HCT116 (cell line): ENCODE data around the gene KSR1. TPM values are rescaled to one million over a fixed set of nuclear protein-coding genes. Genes with fewer than 3 reads are reported as not detected.

ENCODE experiments used
- ATAC-seq: fragments of 200-7000 bp; cut with Tn5 transposase; 2 replicates; pipeline ENCODE4 v1.9.1; 2020; ENCODE audit warnings: mild to moderate bottlenecking, moderate library complexity
- BruUV-seq: library from RNA; stranded (reverse); fragments of 400-500 nt; replicated peaks from 2 replicates; lab custom pipeline; 2021; lab: Mats Ljungman, UMichigan
- CTCF ChIA-PET: fragments of 300-600 bp; sonication (Branson Sonifier 250); formaldehyde crosslinking; loops from one replicate; lab custom pipeline; 2021; ENCODE audit warnings: antibody characterized with exemption; lab: Charles Lee
- POLR2A ChIA-PET: fragments of 300-600, 350-600 bp; sonication (Branson Sonifier 250); formaldehyde crosslinking; loops from one replicate; lab custom pipeline; 2021; ENCODE audit warnings: antibody characterized with exemption; lab: Charles Lee
- RAD21 ChIA-PET, 2 experiments: fragments of 300-600 bp; sonication (Branson Sonifier 250); formaldehyde crosslinking; loops; one replicate each; lab custom pipeline; 2023; ENCODE audit warnings: low total read pairs in 2 of 2; ENCODE audit not compliant: uncharacterized antibody in 2 of 2, unreplicated experiment in 2 of 2, low non-redundant PET in 1 of 2; lab: Charles Lee
- DNase-seq: peaks from one replicate; pipeline ENCODE4 v3.0.0-alpha.2; 2010; ENCODE audit warnings: low read depth, low spot score
- H2AFZ ChIP-seq: fragments of 200-600 bp; shearing (Covaris generic), sonication (generic); 2 replicates; pipeline ENCODE4 v1.6.1; 2017; ENCODE audit warnings: low read depth, mixed run types, mixed read lengths, antibody characterized with exemption, low read length; ENCODE audit not compliant: poor library complexity, severe bottlenecking
- H3K27ac ChIP-seq: 2 replicates; pipeline ENCODE4 v1.5.1; 2012; ENCODE audit warnings: low read depth, low read length
- H3K27me3 ChIP-seq: fragments of 200-600 bp; sonication (generic); 2 replicates; pipeline ENCODE4 v1.6.1; 2016; ENCODE audit warnings: mixed run types, low read length, mixed read lengths; ENCODE audit not compliant: insufficient read depth
- H3K36me3 ChIP-seq, 2 experiments: fragments of 200-500 bp in 1 of 2; fragments of 200-600 bp in 1 of 2; sonication (Bioruptor generic) in 1 of 2; sonication (generic) in 1 of 2; 2 replicates each; pipeline versions ENCODE4 v1.5.1 to v1.6.1; 2014 to 2016; ENCODE audit warnings: low read length in 2 of 2, inconsistent platforms in 1 of 2, mixed read lengths in 1 of 2, mixed run types in 1 of 2; ENCODE audit not compliant: insufficient read depth in 2 of 2, control insufficient read depth in 1 of 2
- H3K4me1 ChIP-seq, 2 experiments: fragments of 200-600 bp in 1 of 2; sonication (generic) in 1 of 2; 2 replicates each; pipeline versions ENCODE4 v1.5.1 to v1.6.1; 2012 to 2017; ENCODE audit warnings: low read length in 2 of 2, inconsistent platforms in 1 of 2, mild to moderate bottlenecking in 1 of 2, mixed read lengths in 1 of 2, mixed run types in 1 of 2, moderate library complexity in 1 of 2; ENCODE audit not compliant: insufficient read depth in 2 of 2, control insufficient read depth in 1 of 2
- H3K4me2 ChIP-seq: fragments of 200-600 bp; sonication (generic); 2 replicates; pipeline ENCODE4 v1.6.1; 2017; ENCODE audit warnings: mixed run types, low read length, mixed read lengths
- H3K4me3 ChIP-seq, 2 experiments: fragments of 200-600 bp in 1 of 2; sonication (generic) in 1 of 2; replicated peaks in 1 of 2; 2 replicates each; pipeline ENCODE4 v1.5.1; 2011 to 2016; ENCODE audit warnings: low read length in 2 of 2, control low read depth in 1 of 2, low read depth in 1 of 2, mild to moderate bottlenecking in 1 of 2, mixed read lengths in 1 of 2, mixed run types in 1 of 2
- H3K79me2 ChIP-seq: fragments of 200-600 bp; sonication (generic); 2 replicates; pipeline ENCODE4 v1.6.1; 2017; ENCODE audit warnings: mild to moderate bottlenecking, mixed run types, low read length, moderate library complexity, mixed read lengths; ENCODE audit not compliant: insufficient read depth
- H3K9ac ChIP-seq: fragments of 200-600 bp; sonication (generic); 2 replicates; pipeline ENCODE4 v1.6.1; 2016; ENCODE audit warnings: low read length, mixed read lengths
- H3K9me2 ChIP-seq: fragments of 200-600 bp; sonication (generic), shearing (Covaris generic); 2 replicates; pipeline ENCODE4 v1.6.1; 2017; ENCODE audit warnings: mixed run types, mild to moderate bottlenecking, moderate library complexity; ENCODE audit not compliant: insufficient read depth
- H3K9me3 ChIP-seq, 2 experiments: fragments of 200-500 bp in 1 of 2; fragments of 200-600 bp in 1 of 2; sonication (Bioruptor generic) in 1 of 2; sonication (generic) in 1 of 2; 2 replicates each; pipeline ENCODE4 v1.6.1; 2014 to 2017; ENCODE audit warnings: low read length in 2 of 2, mixed read lengths in 2 of 2, inconsistent platforms in 1 of 2, low read depth in 1 of 2, mild to moderate bottlenecking in 1 of 2, mixed run types in 1 of 2, moderate library complexity in 1 of 2; ENCODE audit not compliant: control insufficient read depth in 1 of 2, insufficient read depth in 1 of 2
- H4K20me1 ChIP-seq: fragments of 200-600 bp; sonication (generic), shearing (Covaris generic); 2 replicates; pipeline ENCODE4 v1.6.1; 2017; ENCODE audit warnings: mixed run types, mild to moderate bottlenecking, moderate library complexity; ENCODE audit not compliant: insufficient read depth
- ATF3 ChIP-seq: IDR thresholded peaks from 2 replicates; pipeline ENCODE4 v1.6.1; 2012
- CBX3 ChIP-seq: IDR thresholded peaks from 2 replicates; pipeline ENCODE4 v1.6.1; 2012; ENCODE audit warnings: low read depth
- EGR1 ChIP-seq: IDR thresholded peaks from 2 replicates; pipeline ENCODE4 v1.6.1; 2012; ENCODE audit warnings: low read depth
- ELF1 ChIP-seq: IDR thresholded peaks from 2 replicates; pipeline ENCODE4 v1.6.1; 2012; ENCODE audit warnings: low read depth, borderline replicate concordance
- EZH2 ChIP-seq: fragments of 200-600 bp; sonication (generic); IDR thresholded peaks from 2 replicates; pipeline ENCODE4 v1.6.1; 2017; ENCODE audit warnings: antibody characterized with exemption, mixed run types
- EZH2phosphoT487 ChIP-seq: fragments of 200-600 bp; IDR thresholded peaks from 2 replicates; pipeline ENCODE4 v1.6.1; 2018; ENCODE audit warnings: antibody characterized with exemption, borderline replicate concordance
- FOSL1 ChIP-seq: IDR thresholded peaks from 2 replicates; pipeline ENCODE4 v1.6.1; 2012; ENCODE audit warnings: low read depth
- JUND ChIP-seq: IDR thresholded peaks from 2 replicates; pipeline ENCODE4 v1.6.1; 2012
- POLR2A ChIP-seq: IDR thresholded peaks from 2 replicates; pipeline ENCODE4 v1.7.0; 2011; ENCODE audit warnings: borderline replicate concordance; ENCODE audit not compliant: insufficient read depth, insufficient read length; ENCODE audit errors: extremely low read depth
- RAD21 ChIP-seq: IDR thresholded peaks from 2 replicates; pipeline ENCODE4 v1.6.1; 2012; ENCODE audit warnings: low read depth, mild to moderate bottlenecking
- REST ChIP-seq: IDR thresholded peaks from 2 replicates; pipeline ENCODE4 v1.6.1; 2012; ENCODE audit warnings: low read depth
- SP1 ChIP-seq: IDR thresholded peaks from 2 replicates; pipeline ENCODE4 v1.6.1; 2012; ENCODE audit warnings: low read depth
- SRF ChIP-seq: IDR thresholded peaks from 2 replicates; pipeline ENCODE4 v1.6.1; 2012; ENCODE audit warnings: low read depth
- YY1 ChIP-seq: IDR thresholded peaks from 2 replicates; pipeline ENCODE4 v1.6.1; 2011; ENCODE audit warnings: low read length, low read depth, moderate library complexity, mild to moderate bottlenecking; ENCODE audit not compliant: insufficient replicate concordance; ENCODE audit errors: extremely low read depth
- ZFX ChIP-seq: fragments of 450-650 bp; IDR thresholded peaks from 2 replicates; pipeline ENCODE4 v1.6.1; 2017
- ZNF274 ChIP-seq: fragments of 200-500 bp; sonication (Bioruptor generic); IDR thresholded peaks from 2 replicates; pipeline ENCODE4 v1.6.1; 2014; ENCODE audit warnings: mild to moderate bottlenecking, low read depth, low read length, inconsistent platforms
- intact Hi-C: fragments of 100-400 bp; cut with micrococcal nuclease; formaldehyde crosslinking; loops from 2 replicates; pipeline ENCODE4 v1.10.0; 2022
- total RNA-seq: library from RNA; stranded (reverse); gene quantifications from one replicate; pipeline ENCODE4 v1.2.1, GENCODE V29; 2021; ENCODE audit not compliant: unreplicated experiment
- TF ChIP-seq, protein P1 (sequence below): IDR thresholded peaks from 2 replicates; pipeline ENCODE4 v1.6.1; 2012
- TF ChIP-seq, protein P2 (sequence below), 3 experiments: fragments of 200-600 bp in 1 of 3; sonication (generic) in 1 of 3; IDR thresholded peaks in 2 of 3; conservative IDR thresholded peaks in 1 of 3; 2 replicates each; pipeline ENCODE4 v1.5.1; 2012 to 2017; ENCODE audit warnings: low read depth in 2 of 3, low read length in 2 of 3, antibody characterized with exemption in 1 of 3, borderline replicate concordance in 1 of 3, control low read depth in 1 of 3, mild to moderate bottlenecking in 1 of 3, mixed read lengths in 1 of 3, mixed run types in 1 of 3, moderate library complexity in 1 of 3; ENCODE audit not compliant: insufficient read depth in 1 of 3

Gene KSR1
- total RNA-seq, 1 experiment from 2014 or later = 16.5 TPM

GRCh38 chr17:27521281-27522027, 65.2 kb downstream of the KSR1 start:
- intact Hi-C loops = no loop called here
- DNase-seq = no peak
- ATAC-seq = no peak
- ChIA-PET POLR2A (no interaction called here), CTCF (no interaction called here), RAD21 (no interaction called here)
- H4K20me1 ChIP-seq = no peaks in the 10 kb centered on the region; the same call in 1 of the 2 replicates
- no TSS peak for BruUV-seq
- H3K79me2 ChIP-seq = no peaks in the 10 kb centered on the region
- H3K36me3 ChIP-seq = no peaks in the 10 kb centered on the region
- TF ChIP-seq YY1 (no peak), ZFX (no peak), FOSL1 (no peak), CBX3 (no peak), ELF1 (no peak), POLR2A (no peak), ZNF274 (no peak), RAD21 (no peak), SP1 (no peak), JUND (no peak), REST (no peak), EZH2 (no peak), EZH2phosphoT487 (no peak), EGR1 (no peak), ATF3 (no peak), SRF (no peak)
- TF ChIP-seq, protein P1, sequence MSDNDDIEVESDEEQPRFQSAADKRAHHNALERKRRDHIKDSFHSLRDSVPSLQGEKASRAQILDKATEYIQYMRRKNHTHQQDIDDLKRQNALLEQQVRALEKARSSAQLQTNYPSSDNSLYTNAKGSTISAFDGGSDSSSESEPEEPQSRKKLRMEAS = no peak
- TF ChIP-seq, protein P2, sequence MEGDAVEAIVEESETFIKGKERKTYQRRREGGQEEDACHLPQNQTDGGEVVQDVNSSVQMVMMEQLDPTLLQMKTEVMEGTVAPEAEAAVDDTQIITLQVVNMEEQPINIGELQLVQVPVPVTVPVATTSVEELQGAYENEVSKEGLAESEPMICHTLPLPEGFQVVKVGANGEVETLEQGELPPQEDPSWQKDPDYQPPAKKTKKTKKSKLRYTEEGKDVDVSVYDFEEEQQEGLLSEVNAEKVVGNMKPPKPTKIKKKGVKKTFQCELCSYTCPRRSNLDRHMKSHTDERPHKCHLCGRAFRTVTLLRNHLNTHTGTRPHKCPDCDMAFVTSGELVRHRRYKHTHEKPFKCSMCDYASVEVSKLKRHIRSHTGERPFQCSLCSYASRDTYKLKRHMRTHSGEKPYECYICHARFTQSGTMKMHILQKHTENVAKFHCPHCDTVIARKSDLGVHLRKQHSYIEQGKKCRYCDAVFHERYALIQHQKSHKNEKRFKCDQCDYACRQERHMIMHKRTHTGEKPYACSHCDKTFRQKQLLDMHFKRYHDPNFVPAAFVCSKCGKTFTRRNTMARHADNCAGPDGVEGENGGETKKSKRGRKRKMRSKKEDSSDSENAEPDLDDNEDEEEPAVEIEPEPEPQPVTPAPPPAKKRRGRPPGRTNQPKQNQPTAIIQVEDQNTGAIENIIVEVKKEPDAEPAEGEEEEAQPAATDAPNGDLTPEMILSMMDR (IDR thresholded peaks at IDR 0.05 in 2 of 3, conservative IDR thresholded peaks at IDR 0.05 in 1 of 3; ENCODE audit: borderline replicate concordance in 1 of 3, insufficient read depth in 1 of 3, low read depth in 2 of 3, low read length in 2 of 3) = no peak
- H3K4me1 ChIP-seq = peaks cover 10 to 18% of the 10 kb centered on the region in 2 experiments
- no peak overlapping the region for H3K27ac ChIP-seq
- H3K27me3 ChIP-seq = no peaks in the 10 kb centered on the region
- H3K4me2 ChIP-seq = no peak overlapping the region
- no peaks in the 10 kb centered on the region for H3K9me3 ChIP-seq
- H2AFZ ChIP-seq = no peak overlapping the region
- H3K9ac ChIP-seq = no peak overlapping the region
- no peak overlapping the region for H3K4me3 ChIP-seq
- no peaks in the 10 kb centered on the region for H3K9me2 ChIP-seq
